IPS-11a (cell line): ENCODE results near the gene DOLK.
A peak's percentile ranks its signal among the peaks of the same experiment; 100 is the strongest.

Source experiments
- H3K4me3 ChIP-seq: one replicate; pipeline ENCODE4 v1.5.1; 2013; ENCODE audit warnings: low read depth, low read length, control low read depth

The DOLK gene

GRCh38 chr9:128936171-128936865 is 11.1 kb downstream of the DOLK start:
- no peak overlapping the region for H3K4me3 ChIP-seq

- H3K4me3 ChIP-seq: no peak overlapping the region
Measured at GRCh38 chr9:128933731-128934130, 13.7 kb downstream of the DOLK start.

GRCh38 chr9:128929560-128929959 is 17.8 kb downstream of the DOLK start:
- no peak overlapping the region for H3K4me3 ChIP-seq

- no peak overlapping the region for H3K4me3 ChIP-seq
Measured at GRCh38 chr9:128928624-128929023, 18.8 kb downstream of the DOLK start.

- no peak overlapping the region for H3K4me3 ChIP-seq
Measured at GRCh38 chr9:128927731-128928411, 19.5 kb downstream of the DOLK start.

GRCh38 chr9:128923493-128923883 is 23.9 kb downstream of the DOLK start:
- H3K4me3 ChIP-seq: no peak overlapping the region

- H3K4me3 ChIP-seq: peak overlapping the region; percentile 58
Measured at GRCh38 chr9:128921881-128922763, 25.3 kb downstream of the DOLK start.

- H3K4me3 ChIP-seq: no peak within 1 kb of the TSS
Measured at GRCh38 chr9:128920381-128921058, 26.9 kb downstream of the DOLK start, which contains the start of gene PHYHD1. Gene PHYHD1 (plus strand): TSS chr9:128920982. CDS start chr9:128922324, 1,342 bp downstream.

- H3K4me3 ChIP-seq: no peak overlapping the region
Measured at GRCh38 chr9:128919402-128920089, 27.9 kb downstream of the DOLK start.

GRCh38 chr9:128918921-128919320 is 28.5 kb downstream of the DOLK start:
- no peak overlapping the region for H3K4me3 ChIP-seq

- no peak overlapping the region for H3K4me3 ChIP-seq
Measured at GRCh38 chr9:128917151-128917849, 30.1 kb downstream of the DOLK start.

- no peak overlapping the region for H3K4me3 ChIP-seq
Measured at GRCh38 chr9:128916745-128917144, 30.7 kb downstream of the DOLK start.

- no peak overlapping the region for H3K4me3 ChIP-seq
Measured at GRCh38 chr9:128916204-128916603, 31.2 kb downstream of the DOLK start.

GRCh38 chr9:128913995-128914772 is 33.2 kb downstream of the DOLK start:
- no peak overlapping the region for H3K4me3 ChIP-seq

GRCh38 chr9:128913048-128913900 is 34.1 kb downstream of the DOLK start:
- H3K4me3 ChIP-seq: no peak overlapping the region

- H3K4me3 ChIP-seq: no peak overlapping the region
Measured at GRCh38 chr9:128912270-128912853, 35.0 kb downstream of the DOLK start.

GRCh38 chr9:128911529-128912035 is 35.8 kb downstream of the DOLK start:
- H3K4me3 ChIP-seq: no peak overlapping the region
